ENCODE results near the gene PTPN11. TPM values are rescaled to one million over a fixed set of nuclear protein-coding genes. Genes with fewer than 3 reads are reported as not detected.
"Not testable (repeated sequence)": the region's sequence is repeated elsewhere in the genome, so short reads cannot be mapped to it uniquely, and the experiment has no call there.

Gene PTPN11
- total and polyA plus RNA-seq, 4 donors = 84.6 to 144 (median 97.9) TPM

GRCh38 chr12:112422531-112422930 is 3.8 kb downstream of the PTPN11 start:
- Histone ChIP-seq H3K9me3 (ENCODE audit: control insufficient read depth, insufficient read depth, low read length) (no peaks in the 10 kb centered on the region), H3K4me1 (ENCODE audit: control insufficient read depth, insufficient read depth, low read length) (peaks cover 25% of the 10 kb centered on the region), H3K27ac (ENCODE audit: low read depth, low read length) (no peak overlapping the region), H3K4me3 (ENCODE audit: low read depth, low read length) (no peak overlapping the region), H3K36me3 (ENCODE audit: control insufficient read depth, insufficient read depth, low read length) (peaks cover 5% of the 10 kb centered on the region), H3K27me3 (ENCODE audit: control insufficient read depth, insufficient read depth, low read length) (no peaks in the 10 kb centered on the region)
- DNase-seq (ENCODE audit: low read depth in 4 of 6, low spot score in 6 of 6) = no peak
- WGBS (ENCODE audit: insufficient coverage) = 71% methylated on average over 4 of the region's 5 CpGs

- H3K27ac ChIP-seq (ENCODE audit: low read depth, low read length) = no peak overlapping the region
- H3K9me3 ChIP-seq (ENCODE audit: control insufficient read depth, insufficient read depth, low read length) = no peaks in the 10 kb centered on the region
- DNase-seq (ENCODE audit: low read depth in 4 of 6, low spot score in 6 of 6) = no peak
- 87% methylated on average over 3 of the region's 3 CpGs for WGBS (ENCODE audit: insufficient coverage)
- peaks cover 16% of the 10 kb centered on the region for H3K4me1 ChIP-seq (ENCODE audit: control insufficient read depth, insufficient read depth, low read length)
- H3K36me3 ChIP-seq (ENCODE audit: control insufficient read depth, insufficient read depth, low read length) = peaks cover 5% of the 10 kb centered on the region
- H3K4me3 ChIP-seq (ENCODE audit: low read depth, low read length) = no peak overlapping the region
- H3K27me3 ChIP-seq (ENCODE audit: control insufficient read depth, insufficient read depth, low read length) = no peaks in the 10 kb centered on the region
Observed at GRCh38 chr12:112424126-112424525, 5.4 kb downstream of the PTPN11 start.

- Histone ChIP-seq H3K9me3 (ENCODE audit: control insufficient read depth, insufficient read depth, low read length) (no peaks in the 10 kb centered on the region), H3K27me3 (ENCODE audit: control insufficient read depth, insufficient read depth, low read length) (no peaks in the 10 kb centered on the region), H3K4me3 (ENCODE audit: low read depth, low read length) (no peak overlapping the region), H3K27ac (ENCODE audit: low read depth, low read length) (no peak overlapping the region), H3K36me3 (ENCODE audit: control insufficient read depth, insufficient read depth, low read length) (peaks cover 5% of the 10 kb centered on the region), H3K4me1 (ENCODE audit: control insufficient read depth, insufficient read depth, low read length) (peaks cover 4% of the 10 kb centered on the region)
- WGBS (ENCODE audit: insufficient coverage) = 100% methylated on average over 3 of the region's 7 CpGs
- no peak for DNase-seq (ENCODE audit: low read depth in 4 of 6, low spot score in 6 of 6)
Observed at GRCh38 chr12:112425582-112426382, 7.0 kb downstream of the PTPN11 start.

- no peak for DNase-seq (ENCODE audit: low read depth in 4 of 6, low spot score in 6 of 6)
- no peak overlapping the region for H3K4me3 ChIP-seq (ENCODE audit: low read depth, low read length)
- no peaks in the 10 kb centered on the region for H3K4me1 ChIP-seq (ENCODE audit: control insufficient read depth, insufficient read depth, low read length)
- H3K36me3 ChIP-seq (ENCODE audit: control insufficient read depth, insufficient read depth, low read length) = peaks cover 5% of the 10 kb centered on the region
- no peaks in the 10 kb centered on the region for H3K27me3 ChIP-seq (ENCODE audit: control insufficient read depth, insufficient read depth, low read length)
- no peaks in the 10 kb centered on the region for H3K9me3 ChIP-seq (ENCODE audit: control insufficient read depth, insufficient read depth, low read length)
- WGBS (ENCODE audit: insufficient coverage) = 100% methylated on average over 2 of the region's 2 CpGs
- no peak overlapping the region for H3K27ac ChIP-seq (ENCODE audit: low read depth, low read length)
Observed at GRCh38 chr12:112427760-112428159, 9.0 kb downstream of the PTPN11 start.

- no peak overlapping the region for H3K27ac ChIP-seq (ENCODE audit: low read depth, low read length)
- WGBS (ENCODE audit: insufficient coverage) = 79% methylated on average over 3 of the region's 5 CpGs
- no peaks in the 10 kb centered on the region for H3K4me1 ChIP-seq (ENCODE audit: control insufficient read depth, insufficient read depth, low read length)
- H3K27me3 ChIP-seq (ENCODE audit: control insufficient read depth, insufficient read depth, low read length) = no peaks in the 10 kb centered on the region
- no peak overlapping the region for H3K4me3 ChIP-seq (ENCODE audit: low read depth, low read length)
- H3K9me3 ChIP-seq (ENCODE audit: control insufficient read depth, insufficient read depth, low read length) = no peaks in the 10 kb centered on the region
- peaks cover 2% of the 10 kb centered on the region for H3K36me3 ChIP-seq (ENCODE audit: control insufficient read depth, insufficient read depth, low read length)
- no peak for DNase-seq (ENCODE audit: low read depth in 4 of 6, low spot score in 6 of 6)
Observed at GRCh38 chr12:112430929-112431328, 12.2 kb downstream of the PTPN11 start.

GRCh38 chr12:112431965-112432364 is 13.2 kb downstream of the PTPN11 start:
- Histone ChIP-seq H3K4me1 (ENCODE audit: control insufficient read depth, insufficient read depth, low read length) (no peaks in the 10 kb centered on the region), H3K27ac (ENCODE audit: low read depth, low read length) (no peak overlapping the region), H3K4me3 (ENCODE audit: low read depth, low read length) (no peak overlapping the region), H3K36me3 (ENCODE audit: control insufficient read depth, insufficient read depth, low read length) (no peaks in the 10 kb centered on the region), H3K27me3 (ENCODE audit: control insufficient read depth, insufficient read depth, low read length) (no peaks in the 10 kb centered on the region), H3K9me3 (ENCODE audit: control insufficient read depth, insufficient read depth, low read length) (no peaks in the 10 kb centered on the region)
- no peak for DNase-seq (ENCODE audit: low read depth in 4 of 6, low spot score in 6 of 6)
- WGBS (ENCODE audit: insufficient coverage) = no CpG with 5 or more reads among the region's 3 CpGs

- Histone ChIP-seq H3K27ac (ENCODE audit: low read depth, low read length) (no peak overlapping the region), H3K4me1 (ENCODE audit: control insufficient read depth, insufficient read depth, low read length) (no peaks in the 10 kb centered on the region), H3K36me3 (ENCODE audit: control insufficient read depth, insufficient read depth, low read length) (no peaks in the 10 kb centered on the region), H3K4me3 (ENCODE audit: low read depth, low read length) (no peak overlapping the region), H3K27me3 (ENCODE audit: control insufficient read depth, insufficient read depth, low read length) (no peaks in the 10 kb centered on the region), H3K9me3 (ENCODE audit: control insufficient read depth, insufficient read depth, low read length) (no peaks in the 10 kb centered on the region)
- DNase-seq (ENCODE audit: low read depth in 4 of 6, low spot score in 6 of 6) = no peak
- WGBS (ENCODE audit: insufficient coverage) = no CpG with 5 or more reads among the region's 2 CpGs
Observed at GRCh38 chr12:112433551-112433950, 14.8 kb downstream of the PTPN11 start.

GRCh38 chr12:112438645-112439044 is 19.9 kb downstream of the PTPN11 start:
- not testable (repeated sequence) for H3K9me3 ChIP-seq (ENCODE audit: control insufficient read depth, insufficient read depth, low read length); H3K27me3 ChIP-seq (ENCODE audit: control insufficient read depth, insufficient read depth, low read length); DNase-seq (ENCODE audit: low read depth in 4 of 6, low spot score in 6 of 6); H3K4me3 ChIP-seq (ENCODE audit: low read depth, low read length); H3K36me3 ChIP-seq (ENCODE audit: control insufficient read depth, insufficient read depth, low read length); H3K4me1 ChIP-seq (ENCODE audit: control insufficient read depth, insufficient read depth, low read length); H3K27ac ChIP-seq (ENCODE audit: low read depth, low read length)
- WGBS (ENCODE audit: insufficient coverage) = no CpG with 5 or more reads among the region's 1 CpG

- DNase-seq (ENCODE audit: low read depth in 4 of 6, low spot score in 6 of 6) = peak in 2 of 6 donors; percentile 4 to 28
- Histone ChIP-seq H3K27me3 (ENCODE audit: control insufficient read depth, insufficient read depth, low read length) (no peaks in the 10 kb centered on the region), H3K27ac (ENCODE audit: low read depth, low read length) (no peak overlapping the region), H3K9me3 (ENCODE audit: control insufficient read depth, insufficient read depth, low read length) (no peaks in the 10 kb centered on the region), H3K4me1 (ENCODE audit: control insufficient read depth, insufficient read depth, low read length) (no peaks in the 10 kb centered on the region), H3K4me3 (ENCODE audit: low read depth, low read length) (no peak overlapping the region), H3K36me3 (ENCODE audit: control insufficient read depth, insufficient read depth, low read length) (no peaks in the 10 kb centered on the region)
Observed at GRCh38 chr12:112439769-112440168, 21.0 kb downstream of the PTPN11 start.

- H3K4me3 ChIP-seq (ENCODE audit: low read depth, low read length); DNase-seq (ENCODE audit: low read depth in 4 of 6, low spot score in 6 of 6); H3K9me3 ChIP-seq (ENCODE audit: control insufficient read depth, insufficient read depth, low read length); H3K27ac ChIP-seq (ENCODE audit: low read depth, low read length); H3K36me3 ChIP-seq (ENCODE audit: control insufficient read depth, insufficient read depth, low read length); H3K4me1 ChIP-seq (ENCODE audit: control insufficient read depth, insufficient read depth, low read length); H3K27me3 ChIP-seq (ENCODE audit: control insufficient read depth, insufficient read depth, low read length): not testable (repeated sequence)
- WGBS (ENCODE audit: insufficient coverage) = 97% methylated on average over 4 of the region's 9 CpGs
Observed at GRCh38 chr12:112440653-112441052, 21.9 kb downstream of the PTPN11 start.

Measured in spinal cord (tissue), 10 donors.